Thyroid gland (tissue), 4 donors: Measurements from ENCODE around the gene KRT39. TPM values are rescaled to one million over a fixed set of nuclear protein-coding genes. Genes with fewer than 3 reads are reported as not detected.

ENCODE experiments used
- DNase-seq, 2 donors: peaks; one replicate each; pipeline ENCODE4 v3.0.0-alpha.2; 2019
- H3K27ac ChIP-seq, 3 donors: fragments of 200-600 bp; sonication (generic); 1 replicate in 2 of 3; 2 replicates in 1 of 3; pipeline ENCODE4 v1.5.1; 2016 to 2019; ENCODE audit warnings: mild to moderate bottlenecking in 1 of 3, moderate library complexity in 1 of 3
- H3K27me3 ChIP-seq: fragments of 200-600 bp; sonication (generic); one replicate; pipeline ENCODE4 v1.5.1; 2019
- H3K36me3 ChIP-seq, 2 donors: fragments of 200-600 bp; sonication (generic); one replicate each; pipeline ENCODE4 v1.5.1; 2016 to 2019
- H3K4me1 ChIP-seq, 2 donors: fragments of 200-600 bp; sonication (generic); one replicate each; pipeline ENCODE4 v1.5.1; 2017 to 2019
- H3K4me3 ChIP-seq, 3 donors: fragments of 200-600 bp; sonication (generic); replicated peaks in 1 of 3; 1 replicate in 2 of 3; 2 replicates in 1 of 3; pipeline ENCODE4 v1.5.1; 2016; ENCODE audit warnings: mild to moderate bottlenecking in 1 of 3
- H3K9me3 ChIP-seq: fragments of 200-600 bp; sonication (generic); one replicate; pipeline ENCODE4 v1.5.1; 2017
- CTCF ChIP-seq, 6 experiments: fragments of 200-600 bp in 3 of 6; fragments of 450-650 bp in 3 of 6; sonication (generic) in 3 of 6; IDR thresholded peaks; one replicate each; pipeline ENCODE4 v1.5.1; 2016 to 2019; ENCODE audit warnings: antibody characterized with exemption in 6 of 6, mild to moderate bottlenecking in 2 of 6, inconsistent platforms in 1 of 6, moderate library complexity in 1 of 6
- POLR2A ChIP-seq, 2 donors: fragments of 450-650 bp; IDR thresholded peaks; one replicate each; pipeline ENCODE4 v1.6.1; 2017; ENCODE audit warnings: antibody characterized with exemption in 2 of 2, mild to moderate bottlenecking in 2 of 2, moderate library complexity in 1 of 2
- WGBS, 2 donors: methylation state at CpG; one replicate each; pipeline ENCODE4 v1.1.5; 2017; 5-methylcytosine and 5-hydroxymethylcytosine counted together
- intact Hi-C: fragments of 100-400 bp; cut with DNase I; formaldehyde crosslinking; loops from one replicate; pipeline ENCODE4 v1.15.1; 2023
- total RNA-seq, 4 donors: library from RNA; depleted of rRNA; stranded (reverse); fragments of >200 nt; gene quantifications; one replicate each; pipeline ENCODE4 v1.2.3, GENCODE V29; 2016

KRT39 gene
- total RNA-seq, 4 donors from 2014 or later = not detected

- WGBS, 2 donors = 55 to 57% methylated on average over 9 of the region's 9 CpGs
- Histone ChIP-seq H3K4me3 (no peak within 1 kb of the TSS), H3K27ac (no peak within 1 kb of the TSS)
Measured at GRCh38 chr17:40937384-40937819, 29.3 kb downstream of the KRT39 start, which contains the start of gene KRT23. Gene KRT23 (minus strand): TSS chr17:40937646. CDS start chr17:40936603, 1,043 bp downstream.

GRCh38 chr17:40936976-40937375, 29.8 kb downstream of the KRT39 start:
- intact Hi-C loops = no loop called here
- WGBS, 2 donors = 72 to 76% methylated on average over 5 of the region's 5 CpGs
- H3K9me3 ChIP-seq = no peaks in the 10 kb centered on the region
- no peaks in the 10 kb centered on the region for H3K36me3 ChIP-seq
- H3K27me3 ChIP-seq = no peaks in the 10 kb centered on the region
- TF ChIP-seq CTCF (IDR thresholded peaks at IDR 0.05) = no peak
- TF ChIP-seq POLR2A (IDR thresholded peaks at IDR 0.05) = no peak
- DNase-seq = no peak
- H3K4me3 ChIP-seq = no peak overlapping the region
- no peak overlapping the region for H3K27ac ChIP-seq
- H3K4me1 ChIP-seq = peaks cover 0 to 10% of the 10 kb centered on the region in 2 donors

More at GRCh38 chr17:40937384-40937819, 29.3 kb downstream of the KRT39 start, which contains the start of gene KRT23:
- Histone ChIP-seq H3K27me3 (no peaks in the 10 kb centered on the region), H3K36me3 (no peaks in the 10 kb centered on the region), H3K4me1 (peaks cover 0 to 10% of the 10 kb centered on the region in 2 donors), H3K9me3 (no peaks in the 10 kb centered on the region)
- intact Hi-C loops = no loop called here
- DNase-seq = no peak
- TF ChIP-seq CTCF (IDR thresholded peaks at IDR 0.05) (no peak), POLR2A (IDR thresholded peaks at IDR 0.05) (no peak)

GRCh38 chr17:40936437-40936971, 30.2 kb downstream of the KRT39 start:
- 80 to 88% methylated on average over 8 to 14 of the region's 19 CpGs for WGBS, 2 donors
- peaks cover 0 to 10% of the 10 kb centered on the region in 2 donors for H3K4me1 ChIP-seq
- TF ChIP-seq POLR2A (IDR thresholded peaks at IDR 0.05) (no peak), CTCF (IDR thresholded peaks at IDR 0.05) (no peak)
- intact Hi-C loops = no loop called here
- H3K9me3 ChIP-seq = no peaks in the 10 kb centered on the region
- no peak overlapping the region for H3K27ac ChIP-seq
- no peak overlapping the region for H3K4me3 ChIP-seq
- no peaks in the 10 kb centered on the region for H3K36me3 ChIP-seq
- DNase-seq = no peak
- H3K27me3 ChIP-seq = no peaks in the 10 kb centered on the region

- 72 to 82% methylated on average over 3 of the region's 3 CpGs for WGBS, 2 donors
- DNase-seq = no peak
- Histone ChIP-seq H3K27ac (no peak overlapping the region), H3K27me3 (no peaks in the 10 kb centered on the region), H3K4me3 (no peak overlapping the region), H3K9me3 (no peaks in the 10 kb centered on the region), H3K36me3 (no peaks in the 10 kb centered on the region), H3K4me1 (peaks cover 0 to 10% of the 10 kb centered on the region in 2 donors)
- intact Hi-C loops = no loop called here
- TF ChIP-seq CTCF (IDR thresholded peaks at IDR 0.05) = no peak
- TF ChIP-seq POLR2A (IDR thresholded peaks at IDR 0.05) = no peak
Measured at GRCh38 chr17:40935624-40936023, 31.1 kb downstream of the KRT39 start.

- no peaks in the 10 kb centered on the region for H3K9me3 ChIP-seq
- intact Hi-C loops = no loop called here
- H3K27me3 ChIP-seq = no peaks in the 10 kb centered on the region
- H3K4me1 ChIP-seq = peaks cover 0 to 10% of the 10 kb centered on the region in 2 donors
- no peaks in the 10 kb centered on the region for H3K36me3 ChIP-seq
- 30% methylated on average over 2 of the region's 2 CpGs for WGBS, 2 donors
- DNase-seq = peak in 1 of 2 donors; percentile 17
- TF ChIP-seq POLR2A (IDR thresholded peaks at IDR 0.05) (no peak), CTCF (IDR thresholded peaks at IDR 0.05) (no peak)
- H3K4me3 ChIP-seq = no peak overlapping the region
- H3K27ac ChIP-seq = no peak overlapping the region
Measured at GRCh38 chr17:40932608-40933007, 34.1 kb downstream of the KRT39 start.
